SK-N-DZ (cell line): ENCODE results near the gene ETV5.
A peak's percentile ranks its signal among the peaks of the same experiment; 100 is the strongest.

Experiments
- DNase-seq: peaks from one replicate; pipeline ENCODE4 v3.0.0-alpha.2; 2015; ENCODE audit warnings: low spot score

ETV5 gene

GRCh38 chr3:186124592-186124991 lies 15.7 kb upstream of the ETV5 start:
- no peak for DNase-seq

- no peak for DNase-seq
Measured at GRCh38 chr3:186123012-186123411, 14.1 kb upstream of the ETV5 start.

- no peak for DNase-seq
Measured at GRCh38 chr3:186121968-186122367, 13.1 kb upstream of the ETV5 start.

GRCh38 chr3:186121278-186121677 lies 12.4 kb upstream of the ETV5 start:
- DNase-seq = no peak

- DNase-seq = no peak
Measured at GRCh38 chr3:186119499-186119898, 10.6 kb upstream of the ETV5 start.

GRCh38 chr3:186118692-186119091 lies 9.8 kb upstream of the ETV5 start:
- no peak for DNase-seq

GRCh38 chr3:186117521-186118134 lies 8.7 kb upstream of the ETV5 start:
- no peak for DNase-seq

- no peak for DNase-seq
Measured at GRCh38 chr3:186115239-186115996, 6.5 kb upstream of the ETV5 start.

- no peak for DNase-seq
Measured at GRCh38 chr3:186110975-186111974, 2.4 kb upstream of the ETV5 start.

GRCh38 chr3:186109897-186110803 lies 1.3 kb upstream of the ETV5 start:
- DNase-seq = no peak

GRCh38 chr3:186108106-186108940 lies 566 bp downstream of the ETV5 start:
- DNase-seq = no peak

GRCh38 chr3:186107215-186108105 lies 1.4 kb downstream of the ETV5 start:
- DNase-seq = peak; percentile 82

- DNase-seq = no peak
Measured at GRCh38 chr3:186105543-186105942, 3.3 kb downstream of the ETV5 start.

GRCh38 chr3:186102687-186103086 lies 6.2 kb downstream of the ETV5 start:
- no peak for DNase-seq

- DNase-seq = no peak
Measured at GRCh38 chr3:186100398-186100797, 8.5 kb downstream of the ETV5 start.

- DNase-seq = no peak
Measured at GRCh38 chr3:186099178-186099577, 9.7 kb downstream of the ETV5 start.

- DNase-seq = no peak
Measured at GRCh38 chr3:186098740-186099139, 10.1 kb downstream of the ETV5 start.

- DNase-seq = peak; percentile 78
Measured at GRCh38 chr3:186097663-186098451, 11.0 kb downstream of the ETV5 start.
